SK-N-SH (cell line): ENCODE results near the gene GSG1L.

Experiments
- CTCF ChIP-seq: fragments of 200-600 bp; sonication (generic); IDR thresholded peaks from 2 replicates; pipeline ENCODE4 v1.6.1; 2017; ENCODE audit warnings: antibody characterized with exemption, mild to moderate bottlenecking, moderate library complexity
- EP300 ChIP-seq, 2 experiments: IDR thresholded peaks; 2 replicates each; pipeline versions ENCODE4 v1.4.0 to v1.6.1; 2012; ENCODE audit warnings: borderline replicate concordance in 1 of 2, low read depth in 1 of 2, low read length in 1 of 2
- FOXJ3 ChIP-seq: sonication (generic); formaldehyde crosslinking; IDR thresholded peaks from 2 replicates; pipeline ENCODE4 v1.5.1; 2020; ENCODE audit warnings: mild to moderate bottlenecking, missing genetic modification reagents
- RAD21 ChIP-seq: IDR thresholded peaks from 2 replicates; pipeline ENCODE4 v1.6.1; 2012; ENCODE audit warnings: mild to moderate bottlenecking, low read length
- SMC3 ChIP-seq: IDR thresholded peaks from 2 replicates; pipeline ENCODE4 v1.6.1; 2012; ENCODE audit warnings: low read depth, low read length, improper control_type of control experiment
- TAF1 ChIP-seq: IDR thresholded peaks from 2 replicates; pipeline ENCODE4 v1.6.1; 2012; ENCODE audit warnings: low read depth, mild to moderate bottlenecking, low read length, moderate library complexity, borderline replicate concordance
- TCF12 ChIP-seq: IDR thresholded peaks from 2 replicates; pipeline ENCODE4 v1.4.0; 2012
- USF2 ChIP-seq: fragments of 150-350 bp; IDR thresholded peaks from 2 replicates; pipeline ENCODE4 v1.6.1; 2017; ENCODE audit warnings: antibody characterized with exemption, low read length, low read depth, borderline replicate concordance

DNA sequence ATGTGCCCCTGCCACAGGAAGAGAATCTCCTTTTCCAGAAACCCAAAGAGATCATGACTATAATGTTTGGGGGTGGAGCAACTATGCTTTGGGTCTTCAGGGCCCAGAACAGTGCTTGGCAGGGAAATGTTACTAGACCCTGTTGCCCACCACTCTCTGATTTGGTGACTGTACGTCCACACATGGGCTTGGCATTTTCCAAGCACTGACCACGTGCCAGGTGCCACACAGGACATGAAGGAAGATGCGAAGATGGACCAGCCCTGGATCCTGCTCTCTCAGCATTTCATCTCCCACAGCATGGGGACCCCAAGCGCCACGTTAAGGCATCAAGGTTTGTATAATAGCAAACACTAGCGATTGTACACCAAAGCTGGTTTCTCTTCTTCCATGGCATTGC, 50.1 kb downstream of the GSG1L start:
- no peak for TF ChIP-seq CTCF
- no peak for TF ChIP-seq RAD21
- no peak for TF ChIP-seq EP300 (IDR thresholded peaks at IDR 0.05; ENCODE audit: borderline replicate concordance in 1 of 2, low read depth in 1 of 2, low read length in 1 of 2)
- no peak for TF ChIP-seq FOXJ3 (CRISPR knock-in tag)
- TF ChIP-seq TCF12, result no peak
- no peak for TF ChIP-seq SMC3
- no peak for TF ChIP-seq TAF1
- TF ChIP-seq USF2, result no peak
